ENCODE measurements around the gene CALD1. TPM values are rescaled to one million over a fixed set of nuclear protein-coding genes. Genes with fewer than 3 reads are reported as not detected.

Gene CALD1
- total and polyA plus RNA-seq, 11 donors: 89.6 to 186 (median 125) TPM

- intact Hi-C loops (cut with DNase I): loop anchor here in 6 of 10 donors (5.0 to 10.0 kb wide), 4 partner anchors 39 to 147 kb away; no protein-coding TSS in a partner anchor
- H3K27ac ChIP-seq: peak overlapping the region in 11 of 12 donors; percentile 12 to 92 (median 85)
These were observed 8.8 kb downstream of the CALD1 start for GRCh38 chr7:134788191-134788590.

GRCh38 chr7:134789967-134790685, 10.7 kb downstream of the CALD1 start:
- WGBS, 4 donors: 6 to 14% (median 12%) methylated on average over 2 of the region's 2 CpGs
- intact Hi-C loops (cut with DNase I): loop anchor here in 7 of 10 donors (5.0 to 10.0 kb wide), 4 partner anchors 37 to 145 kb away; no protein-coding TSS in a partner anchor

More at GRCh38 chr7:134788191-134788590, 8.8 kb downstream of the CALD1 start:
- Histone ChIP-seq H3K9me3 (no peaks in the 10 kb centered on the region), H3K4me1 (peaks cover 0 to 99% (median 64%) of the 10 kb centered on the region in 12 donors), H3K4me3 (peak overlapping the region in 1 of 12 donors; percentile 4), H3K36me3 (peaks cover 0 to 20% (median 3%) of the 10 kb centered on the region in 9 donors), H3K27me3 (no peaks in the 10 kb centered on the region)
- DNase-seq (no peak), ATAC-seq (peak in 1 of 4 donors; percentile 22)
- no peak for TF ChIP-seq CTCF (IDR thresholded peaks at IDR 0.05)
- TF ChIP-seq POLR2A (IDR thresholded peaks at IDR 0.05): no peak
- WGBS, 4 donors: 48 to 63% (median 59%) methylated on average over 2 of the region's 2 CpGs

GRCh38 chr7:134792968-134793367, 13.5 kb downstream of the CALD1 start:
- TF ChIP-seq CTCF (IDR thresholded peaks at IDR 0.05) (no peak), POLR2A (IDR thresholded peaks at IDR 0.05) (no peak)
- Histone ChIP-seq H3K4me3 (no peak overlapping the region), H3K9me3 (peaks cover 0 to 5% (median 0%) of the 10 kb centered on the region in 12 donors), H3K27ac (peak overlapping the region in 11 of 12 donors; percentile 20 to 92 (median 83)), H3K36me3 (peaks cover 0 to 12% (median 0%) of the 10 kb centered on the region in 9 donors), H3K27me3 (no peaks in the 10 kb centered on the region), H3K4me1 (peaks cover 0 to 80% (median 48%) of the 10 kb centered on the region in 12 donors)
- DNase-seq: peak; percentile 43 to 78 (median 77)
- 71 to 81% (median 76%) methylated on average over 9 of the region's 9 CpGs for WGBS, 4 donors
- peak; percentile 27 to 76 (median 58) for ATAC-seq
- intact Hi-C loops (cut with DNase I): loop anchor here in 1 of 10 donors (5.0 kb wide), 1 partner anchor 34 kb away; no protein-coding TSS in a partner anchor

More at GRCh38 chr7:134789967-134790685, 10.7 kb downstream of the CALD1 start:
- Histone ChIP-seq H3K4me1 (peaks cover 0 to 90% (median 56%) of the 10 kb centered on the region in 12 donors), H3K27me3 (no peaks in the 10 kb centered on the region), H3K9me3 (peaks cover 0 to 5% (median 0%) of the 10 kb centered on the region in 12 donors), H3K36me3 (peaks cover 0 to 9% (median 0%) of the 10 kb centered on the region in 9 donors), H3K27ac (peak overlapping the region; percentile 24 to 92 (median 84)), H3K4me3 (peak overlapping the region in 4 of 12 donors; percentile 12 to 29 (median 24))
- DNase-seq: peak in 2 of 5 donors; percentile 44 to 50
- peak; percentile 69 to 91 (median 88) for ATAC-seq
- peak in 1 of 2 donors; percentile 28 for TF ChIP-seq POLR2A (IDR thresholded peaks at IDR 0.05)
- TF ChIP-seq CTCF (IDR thresholded peaks at IDR 0.05): no peak

GRCh38 chr7:134795231-134795630, 15.8 kb downstream of the CALD1 start:
- no peak for TF ChIP-seq CTCF (IDR thresholded peaks at IDR 0.05)
- TF ChIP-seq POLR2A (IDR thresholded peaks at IDR 0.05): no peak
- DNase-seq (no peak), ATAC-seq (no peak)
- Histone ChIP-seq H3K27me3 (no peaks in the 10 kb centered on the region), H3K4me3 (no peak overlapping the region), H3K4me1 (peaks cover 0 to 80% (median 40%) of the 10 kb centered on the region in 12 donors), H3K27ac (peak overlapping the region in 5 of 12 donors; percentile 0 to 92 (median 11)), H3K9me3 (peaks cover 0 to 5% (median 0%) of the 10 kb centered on the region in 12 donors), H3K36me3 (peaks cover 0 to 12% (median 0%) of the 10 kb centered on the region in 9 donors)
- intact Hi-C loops (cut with DNase I): no loop called here
- WGBS, 4 donors: 86 to 88% (median 87%) methylated on average over 5 of the region's 5 CpGs
